VCaP (cell line): ENCODE measurements around the gene TTLL1.
"Not testable (repeated sequence)": the region's sequence is repeated elsewhere in the genome, so short reads cannot be mapped to it uniquely, and the experiment has no call there.

ENCODE experiments used
- H3K27ac ChIP-seq: fragments of 450-650 bp; 2 replicates; pipeline ENCODE4 v1.5.1; 2017
- CTCF ChIP-seq: fragments of 450-650 bp; conservative IDR thresholded peaks from 2 replicates; pipeline ENCODE4 v1.5.1; 2017; ENCODE audit warnings: mild to moderate bottlenecking, moderate library complexity

The TTLL1 gene

GRCh38 chr22:43109921-43110443 lies 20.8 kb upstream of the TTLL1 start:
- H3K27ac ChIP-seq = peak overlapping the region; percentile 98
- TF ChIP-seq CTCF = no peak

GRCh38 chr22:43109511-43109910 lies 20.3 kb upstream of the TTLL1 start:
- no peak overlapping the region for H3K27ac ChIP-seq
- TF ChIP-seq CTCF = no peak

GRCh38 chr22:43106302-43106701 lies 17.1 kb upstream of the TTLL1 start:
- TF ChIP-seq CTCF = no peak
- no peak overlapping the region for H3K27ac ChIP-seq

GRCh38 chr22:43104950-43105349 lies 15.8 kb upstream of the TTLL1 start:
- not testable (repeated sequence) for H3K27ac ChIP-seq

- peak overlapping the region; percentile 14; the same call in 1 of the 2 replicates for H3K27ac ChIP-seq
Measured at GRCh38 chr22:43104056-43104625, 14.9 kb upstream of the TTLL1 start.

DNA sequence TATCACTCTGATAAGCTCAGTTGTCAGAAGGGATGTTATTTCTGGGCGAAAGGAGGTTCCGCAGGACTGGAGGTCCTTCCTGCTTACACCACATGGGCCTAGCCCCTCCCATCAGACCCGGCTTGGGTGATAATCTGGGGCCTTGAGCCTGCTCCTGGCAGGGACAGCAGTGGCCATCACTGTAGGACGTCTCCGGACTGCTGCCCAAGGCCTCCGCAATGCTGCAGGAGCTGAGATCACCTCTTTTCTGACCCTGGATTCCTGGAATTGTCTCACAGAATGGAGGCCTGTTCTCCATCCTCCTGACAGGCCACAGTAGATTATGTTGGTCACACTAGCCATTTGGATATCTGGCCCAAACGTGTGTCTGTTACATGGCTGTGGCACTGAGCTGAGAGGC lies 12.1 kb upstream of the TTLL1 start:
- no peak overlapping the region for H3K27ac ChIP-seq
- no peak for TF ChIP-seq CTCF

- H3K27ac ChIP-seq = no peak overlapping the region
- TF ChIP-seq CTCF = no peak
Measured at GRCh38 chr22:43100225-43100624, 11.0 kb upstream of the TTLL1 start.

GRCh38 chr22:43099095-43099494 lies 9.9 kb upstream of the TTLL1 start:
- TF ChIP-seq CTCF = no peak
- H3K27ac ChIP-seq = no peak overlapping the region

- H3K27ac ChIP-seq = no peak overlapping the region
- no peak for TF ChIP-seq CTCF
Measured at GRCh38 chr22:43098356-43098755, 9.2 kb upstream of the TTLL1 start.
